CD4-positive, alpha-beta T cell treated with Interleukin-15 for 1 hour (primary cell): ENCODE data around the gene HOXA5.
A peak's percentile ranks its signal among the peaks of the same experiment; 100 is the strongest.

Source experiments
- DNase-seq: peaks from one replicate; pipeline ENCODE4 v3.0.0-alpha.2; 2020

The HOXA5 gene

GRCh38 chr7:27182285-27182841 lies 38.9 kb upstream of the HOXA5 start:
- no peak for DNase-seq

GRCh38 chr7:27181795-27182275 lies 38.4 kb upstream of the HOXA5 start:
- DNase-seq = no peak

GRCh38 chr7:27180431-27181420 lies 37.2 kb upstream of the HOXA5 start:
- no peak for DNase-seq

DNA sequence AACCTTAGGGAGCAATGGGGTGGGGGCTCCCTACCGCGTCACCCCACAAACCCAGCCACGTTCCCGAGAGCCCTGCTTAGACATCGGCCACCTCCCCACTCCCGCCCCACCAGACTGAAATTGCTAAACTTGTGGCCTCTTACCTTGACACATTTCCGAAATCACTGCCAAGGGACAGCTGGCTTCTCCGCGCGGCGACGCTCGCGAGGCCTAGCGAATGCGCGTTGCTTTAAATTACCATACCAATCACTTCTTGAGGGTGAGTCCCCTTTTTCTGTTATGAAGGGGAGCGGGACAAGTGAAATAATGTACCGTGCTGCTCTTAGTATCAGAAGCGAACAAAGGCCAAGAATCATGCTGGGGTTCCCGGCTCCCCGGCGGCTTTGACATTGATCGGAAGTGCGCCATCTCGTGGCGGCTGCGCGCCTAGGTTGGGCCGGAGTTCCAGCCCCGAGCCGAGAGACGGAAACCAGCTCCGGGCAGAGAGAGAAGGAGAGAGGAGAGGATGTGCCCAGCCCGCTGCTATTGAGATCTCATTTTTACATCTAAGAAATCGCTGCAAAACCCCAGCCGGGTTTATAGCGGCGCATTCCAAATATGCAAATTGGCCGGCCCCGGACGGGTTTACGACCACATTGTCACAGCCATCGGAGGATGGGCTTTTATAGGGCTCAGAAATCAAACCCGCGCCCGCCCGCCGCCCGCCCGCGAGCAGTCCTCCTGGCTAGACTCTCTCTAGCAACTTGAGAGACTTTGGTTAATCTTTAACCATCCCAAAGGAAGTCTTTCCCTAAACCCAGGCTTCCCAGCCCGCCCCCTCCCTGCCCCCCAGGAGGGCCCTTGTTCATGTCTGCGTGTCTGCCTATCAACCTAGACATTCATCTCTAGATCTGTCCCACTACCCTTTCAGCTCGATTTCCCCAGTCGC lies 36.3 kb upstream of the HOXA5 start:
- peak; percentile 50 for DNase-seq

DNA sequence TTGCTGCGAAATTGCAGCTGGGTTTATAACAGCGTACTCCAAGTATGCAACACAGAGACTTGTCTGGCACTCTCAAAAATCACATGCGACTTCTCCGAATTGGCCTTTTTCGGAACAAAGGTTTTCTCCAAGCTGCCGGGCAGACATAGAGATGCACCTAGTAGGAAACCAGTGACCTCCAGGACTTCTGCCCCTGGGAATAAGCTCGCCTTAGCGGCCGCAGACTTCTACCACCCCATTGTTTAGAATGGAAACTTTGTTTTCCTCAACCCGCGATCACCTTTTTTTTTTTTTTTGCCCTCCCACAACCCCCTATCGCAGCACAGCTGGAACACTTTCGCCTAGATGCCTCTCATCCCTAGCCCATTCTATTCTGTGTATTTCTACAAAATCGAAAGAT lies 35.5 kb upstream of the HOXA5 start:
- no peak for DNase-seq

DNA sequence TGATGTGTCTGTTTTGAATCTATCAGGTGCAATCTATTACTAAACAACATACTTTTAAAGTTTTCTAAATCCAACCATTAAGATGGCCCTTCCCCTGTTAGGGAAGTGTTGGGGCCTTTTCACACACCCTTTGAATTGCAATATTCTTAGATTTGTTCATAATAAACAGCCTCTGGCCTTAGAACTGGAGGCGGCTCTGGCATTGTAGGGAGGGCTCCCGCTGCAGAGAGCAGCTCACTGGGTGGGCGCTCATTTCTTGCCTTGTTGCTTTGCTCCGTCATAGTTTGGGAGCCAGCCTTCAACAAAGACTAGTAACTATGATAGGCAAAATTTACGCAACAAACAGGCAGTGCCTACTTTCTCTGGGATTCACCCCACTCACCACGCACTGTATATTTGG lies 34.9 kb upstream of the HOXA5 start:
- no peak for DNase-seq

DNA sequence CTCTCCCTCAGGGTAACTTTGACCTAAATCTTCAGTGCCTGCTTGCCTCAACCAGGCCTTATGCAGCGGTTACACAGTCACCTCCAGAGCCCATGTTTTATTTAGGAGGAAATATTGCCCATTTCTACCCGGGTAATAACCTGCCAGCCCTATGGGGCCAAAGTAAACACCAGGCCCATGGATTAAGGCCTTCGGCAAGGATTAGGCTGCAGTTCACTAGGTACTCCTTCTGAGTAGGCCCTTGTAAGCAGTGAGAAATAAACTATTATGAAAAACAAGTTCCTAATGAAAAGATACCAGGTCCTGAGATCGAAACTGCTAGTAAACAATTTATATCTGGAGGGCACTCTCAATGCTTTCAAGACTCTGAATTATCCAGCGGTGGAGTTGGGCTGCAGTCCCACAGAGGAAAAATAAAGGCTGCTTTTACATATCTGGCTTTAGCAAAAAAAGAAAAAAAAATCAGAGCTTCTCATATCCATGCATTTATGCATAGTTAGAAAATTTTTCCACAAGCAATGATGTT lies 34.4 kb upstream of the HOXA5 start:
- no peak for DNase-seq

GRCh38 chr7:27176962-27177794 lies 33.7 kb upstream of the HOXA5 start:
- peak; percentile 10 for DNase-seq

- no peak for DNase-seq
Measured at GRCh38 chr7:27176524-27176845, 33.0 kb upstream of the HOXA5 start.

- peak; percentile 7 for DNase-seq
Measured at GRCh38 chr7:27175626-27176523, 32.4 kb upstream of the HOXA5 start.

- DNase-seq = peak; percentile 9
Measured at GRCh38 chr7:27174874-27175625, 31.6 kb upstream of the HOXA5 start.

DNA sequence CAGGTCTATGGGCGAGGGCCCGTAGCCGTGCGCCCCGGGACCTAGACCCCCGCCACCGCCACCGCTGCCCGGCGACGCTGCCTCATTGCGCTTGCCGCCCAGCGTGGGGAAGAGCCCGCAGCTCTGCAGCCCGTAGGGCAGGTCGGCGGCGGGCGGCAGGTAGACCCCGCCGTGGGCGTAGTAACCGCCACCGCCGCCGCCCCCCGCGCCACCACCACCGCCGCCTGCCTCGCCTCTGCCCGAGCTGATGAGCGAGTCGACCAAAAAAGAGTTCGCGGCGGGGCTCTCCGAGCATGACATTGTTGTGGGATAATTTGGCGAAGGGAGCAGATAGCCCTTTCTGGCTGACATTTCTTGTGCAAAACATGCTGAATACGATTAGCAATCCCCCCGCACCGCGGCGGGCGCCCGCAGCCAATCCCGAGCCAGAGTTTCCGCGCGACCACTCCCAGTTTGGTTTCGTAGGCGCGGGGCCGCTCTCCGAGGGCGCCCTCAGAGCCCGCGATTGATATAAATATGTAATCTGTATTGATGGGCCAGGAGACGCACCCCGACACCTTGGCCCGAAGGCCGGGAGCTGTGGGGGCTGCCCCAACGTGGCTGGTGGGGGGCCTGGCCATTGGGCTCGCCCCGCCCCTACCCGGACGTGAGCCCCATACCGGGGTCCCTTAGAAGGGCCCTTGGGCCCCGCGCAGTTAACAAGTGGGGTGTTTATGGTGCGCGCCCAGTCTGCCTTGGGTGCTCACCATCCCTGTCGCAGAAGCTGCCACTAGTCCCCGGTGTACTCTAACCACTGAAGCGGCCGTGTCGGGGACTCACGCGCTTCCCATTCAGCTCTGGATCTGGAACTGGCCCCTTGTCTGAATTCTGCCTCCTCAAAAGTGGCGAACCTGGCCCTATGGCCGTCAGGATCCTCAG lies 30.7 kb upstream of the HOXA5 start, which contains the start of gene HOXA10:
HOXA10 (minus strand) TSS at position 365 of the 918 bp plus-strand sequence; CDS start at position 351, 14 bp downstream.
- peak; percentile 12 for DNase-seq

- DNase-seq = peak; percentile 33
Measured at GRCh38 chr7:27173511-27173955, 30.1 kb upstream of the HOXA5 start.

DNA sequence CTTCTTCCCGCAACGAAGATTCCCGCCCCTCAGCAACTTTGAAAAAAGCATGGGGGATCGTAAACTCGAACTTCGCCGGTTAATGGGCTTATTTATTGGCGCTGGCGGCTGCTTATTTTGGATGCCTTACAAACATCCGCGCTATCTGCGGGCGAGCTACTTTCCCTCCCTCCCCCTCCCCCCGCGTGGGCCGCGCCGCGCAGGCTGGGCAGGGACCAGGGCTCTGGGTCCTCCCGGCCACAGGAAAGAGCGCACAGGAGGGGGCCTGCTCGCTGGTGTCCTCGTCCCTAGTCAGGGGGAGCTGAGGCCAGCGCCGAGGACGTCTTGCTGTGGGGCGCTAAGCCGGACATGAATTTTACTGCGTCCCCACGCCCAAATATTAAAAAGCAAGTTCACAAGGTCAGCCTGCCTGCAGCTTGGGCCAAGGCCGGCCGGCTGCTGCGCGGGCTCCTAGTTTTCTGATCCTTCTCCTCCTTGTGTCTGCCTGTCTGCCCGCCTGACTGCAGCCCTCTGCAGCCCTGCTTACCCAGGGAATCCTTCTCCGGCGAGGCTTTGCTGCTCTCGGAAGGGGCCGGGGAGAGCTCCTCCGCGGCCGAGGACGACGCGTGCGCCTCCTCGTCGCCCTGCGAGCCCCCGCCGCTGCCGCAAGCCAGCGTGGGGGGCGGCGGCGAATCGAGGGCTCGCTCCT lies 29.5 kb upstream of the HOXA5 start:
- DNase-seq = peak; percentile 10

DNA sequence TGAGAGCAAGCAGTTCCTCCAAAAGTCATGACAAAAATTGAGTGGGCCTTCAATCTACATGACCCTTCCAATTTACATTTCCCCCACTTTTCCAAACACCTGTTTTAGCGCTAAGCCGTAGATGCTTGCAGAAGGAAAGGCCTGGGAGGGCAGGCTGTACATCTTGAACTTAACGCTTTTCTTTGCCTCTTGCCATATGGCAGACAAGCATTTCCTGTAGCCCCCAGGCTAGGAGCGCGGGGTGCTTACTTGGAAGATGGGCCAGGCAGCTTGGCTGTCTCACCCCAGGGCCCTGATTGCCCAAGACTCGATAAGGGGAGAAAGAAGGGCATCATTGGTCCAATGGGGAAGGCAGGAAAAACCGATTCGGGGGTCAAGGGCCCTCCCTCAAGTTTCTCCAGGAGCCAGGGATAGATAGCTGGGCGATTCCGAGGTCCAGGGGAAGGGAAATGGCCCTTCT lies 28.9 kb upstream of the HOXA5 start:
- DNase-seq = peak; percentile 8

- DNase-seq = peak; percentile 16
Measured at GRCh38 chr7:27171637-27172314, 28.3 kb upstream of the HOXA5 start.

DNA sequence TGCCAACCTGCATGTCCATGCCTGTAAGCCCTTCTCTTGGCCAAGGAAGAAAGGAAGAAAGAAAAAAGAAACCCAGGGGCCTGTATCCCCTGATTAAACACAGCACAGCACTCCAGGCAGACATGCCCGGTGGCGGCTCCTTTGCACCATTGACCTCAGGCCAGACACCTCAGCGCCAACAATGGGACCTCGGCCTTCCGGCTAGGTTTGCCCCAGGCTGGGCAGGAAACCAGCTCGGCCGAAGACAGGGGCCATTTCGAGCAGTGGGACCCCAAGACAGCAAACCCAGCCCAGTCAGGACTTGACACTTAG lies 27.8 kb upstream of the HOXA5 start:
- peak; percentile 6 for DNase-seq
